H54 (cell line): Measurements from ENCODE around the gene TEX51.

ENCODE experiments used
- DNase-seq: peaks from one replicate; pipeline ENCODE4 v3.0.0; 2011; ENCODE audit warnings: low spot score, mixed read lengths; ENCODE audit not compliant: insufficient read length
- FAIRE-seq: peaks from 3 replicates; lab custom pipeline; 2011; peaks lifted over from hg19 to GRCh38; lab: Jason Lieb, UNC
- POLR2A ChIP-seq: IDR thresholded peaks from 2 replicates; pipeline ENCODE4 v1.6.1; 2011; ENCODE audit warnings: low read depth, mild to moderate bottlenecking, low read length

Gene TEX51

DNA sequence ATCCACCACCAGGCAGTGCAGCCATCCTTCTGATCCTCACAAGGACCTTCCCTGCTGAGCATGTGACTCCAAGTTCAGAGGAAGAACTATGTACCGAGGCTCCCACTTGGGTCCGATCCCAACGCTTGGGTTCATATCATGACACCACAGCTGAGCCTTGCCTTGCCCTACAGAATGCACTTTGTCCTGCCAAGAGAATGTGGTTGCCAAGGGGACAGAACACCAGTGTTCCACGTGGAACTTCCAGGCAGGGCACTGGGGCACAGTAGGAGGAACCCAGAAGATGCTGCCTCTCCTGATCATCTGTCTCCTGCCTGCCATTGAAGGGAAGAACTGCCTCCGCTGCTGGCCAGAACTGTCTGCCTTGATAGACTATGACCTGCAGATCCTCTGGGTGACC, at the start of gene TEX51:
Gene TEX51 (plus strand): TSS at position 255 of the 400 bp plus-strand sequence. CDS start 29 bp downstream, at position 284.
- FAIRE-seq: no peak
- no peak for TF ChIP-seq POLR2A
- DNase-seq: no peak

DNA sequence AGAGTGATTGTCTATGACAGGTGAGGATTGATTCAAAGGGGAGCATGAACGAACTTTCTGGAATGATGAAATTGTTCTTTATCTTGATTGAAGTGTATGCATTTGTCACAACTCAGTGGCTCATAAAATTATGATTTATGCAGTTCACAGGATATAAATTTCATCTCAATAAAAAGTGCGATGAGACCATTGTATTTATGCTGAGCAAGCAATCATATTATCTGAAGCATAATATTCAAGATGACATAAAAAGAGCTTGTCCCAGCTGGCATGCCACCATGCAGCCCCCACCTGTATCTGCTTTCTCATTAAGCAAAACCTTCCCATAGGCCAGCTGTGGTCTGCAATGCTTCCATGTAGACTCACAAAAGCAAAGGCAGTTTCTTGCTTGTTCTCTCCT, 49.6 kb upstream of the TEX51 start:
- no peak for TF ChIP-seq POLR2A
- FAIRE-seq (no peak), DNase-seq (no peak)

DNA sequence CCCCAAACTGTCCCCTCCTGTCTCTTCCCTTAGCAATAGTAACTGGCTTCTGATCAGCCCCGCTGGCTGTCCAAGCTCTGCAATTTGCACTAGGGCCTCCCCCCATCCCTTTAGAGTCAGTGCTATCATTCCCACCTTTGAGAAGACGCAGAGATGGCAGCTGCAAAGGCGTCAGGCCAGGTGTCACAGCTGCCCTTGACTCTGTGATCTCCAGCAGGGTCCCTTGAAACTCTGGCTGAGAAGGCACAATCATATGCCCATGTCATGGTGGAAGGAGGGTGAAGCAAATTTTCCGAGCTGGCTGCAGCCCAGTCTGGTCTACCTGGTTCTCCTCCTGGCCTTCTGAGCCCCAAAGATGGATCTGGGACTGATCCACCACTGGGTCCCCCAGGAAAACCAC, 49.2 kb upstream of the TEX51 start:
- DNase-seq (no peak), FAIRE-seq (no peak)
- no peak for TF ChIP-seq POLR2A

DNA sequence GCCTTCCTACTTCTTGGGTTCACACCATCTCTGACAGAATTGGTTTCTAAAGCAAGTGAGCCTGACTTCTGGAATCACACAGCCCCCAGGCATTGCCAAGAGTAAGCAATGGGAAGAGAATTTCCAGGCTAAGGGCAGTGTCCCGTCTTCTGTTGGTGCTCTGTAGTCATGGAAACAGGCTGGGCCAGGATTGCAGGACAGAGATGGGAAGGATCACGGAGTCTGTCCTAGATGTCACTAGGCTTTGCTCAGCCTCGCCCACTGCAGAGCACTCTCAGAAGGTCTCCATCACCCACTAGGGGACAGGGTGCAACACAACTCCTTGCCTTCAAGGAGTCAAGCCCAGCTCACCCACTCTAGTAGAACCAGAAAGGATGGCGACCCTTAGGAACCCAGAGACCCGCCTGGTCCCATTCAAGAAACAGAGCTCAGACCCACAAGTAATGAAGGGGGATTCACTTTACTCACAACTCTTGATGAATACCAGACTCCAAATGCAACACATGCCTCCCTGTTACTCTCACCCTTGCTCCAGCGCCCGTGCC, 48.6 kb upstream of the TEX51 start:
- DNase-seq: no peak
- FAIRE-seq: no peak
- TF ChIP-seq POLR2A: no peak

DNA sequence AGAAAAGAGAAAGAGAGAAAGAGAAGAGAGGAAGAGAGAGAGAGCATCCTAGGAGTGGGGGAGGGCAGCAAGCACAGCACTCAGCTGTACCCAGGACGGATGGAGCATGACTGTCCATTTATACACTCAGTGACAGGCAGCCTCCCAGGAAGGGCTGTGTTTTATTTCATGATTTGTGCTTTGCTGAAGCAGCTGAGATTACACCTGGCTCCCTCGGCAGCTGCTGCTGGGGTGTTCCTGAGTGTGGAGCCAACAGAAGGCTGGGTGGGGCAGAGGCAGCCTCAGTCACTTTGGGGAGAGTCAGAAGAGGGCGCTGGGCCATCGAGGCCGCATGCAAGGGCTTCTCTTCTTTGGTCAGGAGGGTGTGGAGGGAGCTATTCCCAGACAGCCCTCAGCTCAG, 47.8 kb upstream of the TEX51 start:
- no peak for TF ChIP-seq POLR2A
- DNase-seq (no peak), FAIRE-seq (no peak)

DNA sequence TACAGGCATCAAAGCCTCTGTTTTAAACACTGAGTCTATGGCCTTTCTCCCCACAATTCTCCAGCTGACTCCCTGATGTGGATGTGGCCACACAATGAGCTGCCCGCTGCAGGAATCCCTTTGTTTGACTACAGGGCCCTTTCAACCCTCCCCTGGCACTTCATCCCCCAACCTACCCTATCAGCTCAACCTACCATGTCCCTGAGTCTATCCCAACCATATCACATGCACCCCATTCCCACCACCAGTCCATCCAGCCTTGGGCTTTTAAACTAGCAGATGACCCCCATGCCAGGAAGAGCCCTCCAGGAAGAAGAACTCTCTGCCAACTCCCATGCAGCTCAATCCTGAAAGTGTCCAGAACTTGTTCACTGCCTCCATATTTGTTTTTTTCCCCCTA, 46.9 kb upstream of the TEX51 start:
- DNase-seq: no peak
- no peak for FAIRE-seq
- TF ChIP-seq POLR2A: no peak

DNA sequence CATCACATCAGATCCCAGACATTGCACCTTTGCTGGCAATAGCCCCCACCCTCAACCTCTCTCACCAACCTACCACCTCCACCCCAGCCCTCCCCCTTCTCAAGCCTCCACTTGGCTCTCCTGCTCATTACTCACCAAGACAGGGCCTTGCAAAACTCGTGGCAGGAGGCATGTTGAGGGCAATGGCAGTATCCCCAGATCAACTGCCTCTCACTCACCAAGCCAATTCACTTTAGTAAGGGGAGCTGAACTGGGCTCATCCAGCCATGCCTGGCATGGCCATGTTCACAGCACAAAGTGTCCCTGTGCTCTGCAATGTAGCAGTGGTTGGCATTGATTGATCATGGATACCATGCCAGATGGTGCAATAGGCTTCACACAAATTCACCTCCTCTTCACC, 46.3 kb upstream of the TEX51 start:
- no peak for FAIRE-seq
- DNase-seq: no peak
- no peak for TF ChIP-seq POLR2A

DNA sequence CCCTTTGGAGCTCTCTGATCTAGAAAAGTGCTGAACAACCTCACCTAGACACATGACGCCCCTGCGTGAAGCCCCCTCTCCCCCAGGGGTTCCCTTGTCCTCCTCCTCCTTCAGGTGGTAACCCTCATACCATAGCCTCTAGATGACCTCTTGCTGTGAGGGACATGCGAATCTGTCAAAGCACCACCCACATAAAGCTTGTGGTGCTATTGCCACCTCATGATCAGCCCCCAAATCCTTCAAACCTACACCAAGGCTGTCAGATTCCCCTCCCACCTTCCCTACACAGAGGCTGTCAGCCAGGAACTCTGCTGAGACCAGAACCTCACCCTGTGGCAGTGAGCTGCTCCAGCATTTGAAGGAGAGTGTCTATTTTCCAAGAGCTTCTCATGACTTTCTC, 43.1 kb upstream of the TEX51 start:
- TF ChIP-seq POLR2A: no peak
- FAIRE-seq: no peak
- DNase-seq: no peak

DNA sequence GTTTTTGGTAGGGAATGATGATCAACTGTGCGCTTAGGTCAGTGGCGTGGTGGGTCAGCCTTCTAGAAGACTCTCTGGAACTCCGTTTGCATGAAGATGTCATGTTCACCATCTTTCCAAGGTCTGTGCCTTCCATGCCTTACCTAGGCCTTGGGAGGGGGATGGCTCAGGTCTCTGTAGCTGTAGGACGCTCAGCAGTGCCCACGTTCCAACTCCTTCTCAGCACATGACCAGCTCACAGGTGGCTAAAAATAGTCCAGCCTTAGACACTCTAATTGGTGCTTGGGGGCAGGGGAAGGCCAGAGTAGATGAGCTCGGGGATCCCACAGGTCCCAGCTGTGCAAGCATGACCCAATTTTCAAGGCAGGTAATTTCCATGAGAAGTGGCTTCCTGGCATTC, 42.3 kb upstream of the TEX51 start:
- FAIRE-seq (no peak), DNase-seq (no peak)
- no peak for TF ChIP-seq POLR2A

DNA sequence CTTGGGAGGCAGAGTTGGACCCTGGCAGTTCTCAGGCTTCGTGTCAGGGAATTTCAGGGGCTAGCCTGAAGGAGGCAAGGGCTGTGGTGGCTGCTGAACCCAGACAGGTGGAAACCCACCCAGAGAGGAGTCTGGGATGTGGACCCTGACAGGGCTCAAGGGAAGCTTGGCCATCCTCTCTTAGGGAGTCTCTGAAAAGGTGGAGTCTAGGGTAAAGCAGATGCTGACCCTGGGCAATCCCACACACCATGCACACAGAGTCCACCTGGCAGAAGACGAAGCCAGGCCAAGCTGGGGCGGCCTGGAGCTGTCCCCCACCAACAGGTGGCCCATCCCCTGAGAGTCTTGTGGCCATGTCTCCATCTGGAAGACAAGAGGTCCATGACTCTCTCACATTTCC, 41.2 kb upstream of the TEX51 start:
- FAIRE-seq (no peak), DNase-seq (no peak)
- TF ChIP-seq POLR2A: no peak

DNA sequence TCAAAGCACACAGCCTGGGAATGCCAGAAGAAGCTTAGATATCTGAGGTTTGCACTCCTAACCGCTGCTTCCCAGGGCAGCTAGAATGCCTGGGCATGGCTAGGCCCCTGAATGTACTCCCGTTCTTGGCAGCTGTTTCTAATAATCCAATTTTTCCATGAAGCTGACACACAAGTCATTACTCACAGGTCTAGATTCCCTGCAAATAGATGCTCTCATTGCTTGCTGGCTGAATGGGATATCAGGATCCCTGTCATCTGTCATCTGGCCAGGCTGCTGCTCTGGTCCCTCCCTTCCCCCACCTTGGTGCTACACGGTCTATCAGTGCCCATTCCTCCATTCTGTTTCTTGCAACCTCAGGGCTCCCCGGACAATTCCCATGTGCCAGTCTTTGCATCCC, 40.7 kb upstream of the TEX51 start:
- TF ChIP-seq POLR2A: no peak
- no peak for DNase-seq
- FAIRE-seq: no peak

DNA sequence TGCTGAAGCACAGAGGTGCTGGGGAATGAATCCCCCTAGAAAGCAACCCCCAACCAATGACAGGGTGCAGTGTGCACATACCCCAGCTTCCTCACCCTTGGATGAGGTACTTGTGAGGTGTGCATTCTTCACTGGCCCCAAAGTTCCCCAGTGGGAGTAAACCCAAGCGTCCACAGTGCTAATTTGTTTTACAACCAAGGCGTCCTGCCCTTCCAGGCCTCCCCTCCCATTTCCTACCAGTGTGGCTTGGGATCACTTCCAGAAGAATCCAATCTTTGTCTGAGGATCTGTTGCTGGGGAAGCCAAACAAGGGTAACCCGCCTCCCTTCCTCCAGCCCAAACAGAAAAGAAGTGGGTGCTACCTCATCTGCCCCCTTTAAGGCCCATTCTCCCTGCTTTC, 40.3 kb upstream of the TEX51 start:
- DNase-seq (no peak), FAIRE-seq (no peak)
- TF ChIP-seq POLR2A: no peak

DNA sequence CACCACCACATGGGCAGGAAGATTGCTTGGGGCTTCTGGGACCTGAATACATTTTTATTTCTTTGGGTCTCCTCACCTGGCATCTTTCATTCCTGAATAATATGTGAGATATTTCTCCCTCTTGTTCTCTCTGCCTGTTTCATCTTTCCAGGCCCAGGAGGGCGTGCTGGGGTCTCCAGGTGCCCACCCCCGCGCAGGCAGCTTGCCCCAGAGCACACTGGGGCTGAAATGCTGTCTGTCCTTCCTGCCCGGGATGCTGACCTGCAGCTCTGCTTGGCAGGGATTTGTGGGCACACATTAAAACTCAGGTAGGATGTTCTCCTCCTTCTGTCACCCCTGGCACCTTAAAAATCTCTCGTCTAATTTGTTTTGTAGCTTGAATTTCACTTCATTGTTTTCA, 39.7 kb upstream of the TEX51 start:
- FAIRE-seq (no peak), DNase-seq (no peak)
- no peak for TF ChIP-seq POLR2A

DNA sequence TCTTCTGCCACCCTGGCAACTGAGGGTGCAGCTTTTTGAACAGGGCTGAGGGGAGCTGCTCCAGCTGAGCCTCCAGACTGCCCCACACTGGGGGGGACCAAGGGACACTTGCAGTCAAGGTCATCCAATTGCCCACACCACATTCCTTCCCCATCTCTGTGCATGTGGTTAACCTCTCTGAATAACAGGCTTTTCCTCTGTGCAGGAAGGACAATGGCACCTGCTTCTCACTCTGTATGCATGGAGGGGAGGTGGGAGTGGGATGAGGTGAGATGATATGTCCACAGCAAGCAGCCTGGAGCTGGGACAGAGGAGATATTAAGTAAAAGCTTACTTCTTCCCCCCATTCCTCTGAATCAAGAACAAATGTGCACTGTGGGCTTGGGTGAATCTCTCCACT, 39.1 kb upstream of the TEX51 start:
- no peak for TF ChIP-seq POLR2A
- no peak for FAIRE-seq

DNA sequence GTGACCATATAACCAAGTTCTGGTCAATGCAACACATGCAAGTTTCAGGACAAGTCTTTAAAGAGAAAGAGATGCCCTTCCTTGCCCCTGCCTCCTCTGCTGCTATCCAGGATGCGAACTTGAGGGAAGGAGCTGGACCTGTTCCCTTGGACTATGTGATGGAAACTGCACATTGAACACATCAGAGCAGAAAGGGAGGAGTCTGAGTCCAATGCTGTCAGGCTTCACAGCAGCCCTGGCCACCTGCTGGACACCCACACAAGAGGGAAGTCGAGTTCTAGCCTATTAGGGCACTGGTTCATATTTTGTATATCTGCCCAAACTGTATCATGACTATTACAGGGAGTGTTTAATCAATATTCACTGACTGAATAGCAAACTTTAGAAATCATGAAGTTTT, 38.3 kb upstream of the TEX51 start:
- no peak for TF ChIP-seq POLR2A
- no peak for DNase-seq
- no peak for FAIRE-seq

More for the DNA sequence above, 39.1 kb upstream of the TEX51 start:
- DNase-seq: no peak

DNA sequence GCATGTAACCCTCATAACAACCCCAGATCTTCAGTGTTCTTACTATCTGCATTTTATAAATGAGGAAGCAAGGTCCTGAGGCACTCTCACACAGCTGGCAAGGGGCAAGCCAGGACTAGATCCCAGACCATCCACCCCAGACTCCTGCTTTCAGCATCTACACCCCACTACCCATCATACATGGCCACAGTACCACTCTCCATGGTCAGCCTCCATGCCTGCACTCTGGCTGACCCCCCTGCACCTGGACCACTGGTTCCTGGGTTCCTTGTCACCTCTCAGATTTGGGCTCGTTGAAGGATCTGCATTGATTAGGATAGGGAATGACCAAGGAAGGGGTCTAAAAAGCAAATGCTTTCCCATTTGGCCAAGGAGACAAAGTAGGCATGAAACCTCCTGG, 36.0 kb upstream of the TEX51 start:
- no peak for DNase-seq
- TF ChIP-seq POLR2A: no peak
- FAIRE-seq: no peak
